Stimulated activated CD8-positive, alpha-beta memory T cell treated with anti-CD3 and anti-CD28 coated beads, Interleukin-15, amount 100 ng/mL, for 4 hours (primary cell): ENCODE measurements around the gene SLC25A29.

ENCODE experiments used
- DNase-seq, 2 donors: peaks; one replicate each; pipeline ENCODE4 v3.0.0-alpha.2; 2020; ENCODE audit warnings: low read depth in 2 of 2

SLC25A29 gene

GRCh38 chr14:100281286-100282082 is 24.8 kb downstream of the SLC25A29 start:
- DNase-seq, result no peak

- DNase-seq, result no peak
Measured at GRCh38 chr14:100279563-100279962, 26.7 kb downstream of the SLC25A29 start.

- no peak for DNase-seq
Measured at GRCh38 chr14:100279133-100279532, 27.1 kb downstream of the SLC25A29 start.

GRCh38 chr14:100278702-100279101 is 27.5 kb downstream of the SLC25A29 start:
- DNase-seq, result no peak

GRCh38 chr14:100275214-100275613 is 31.0 kb downstream of the SLC25A29 start:
- no peak for DNase-seq

- no peak for DNase-seq
Measured at GRCh38 chr14:100274250-100274649, 32.0 kb downstream of the SLC25A29 start.

GRCh38 chr14:100271247-100271939 is 34.9 kb downstream of the SLC25A29 start:
- no peak for DNase-seq

- DNase-seq, result no peak
Measured at GRCh38 chr14:100268591-100269207, 37.5 kb downstream of the SLC25A29 start.

- DNase-seq, result no peak
Measured at GRCh38 chr14:100267990-100268389, 38.3 kb downstream of the SLC25A29 start.

GRCh38 chr14:100263141-100263540 is 43.1 kb downstream of the SLC25A29 start:
- DNase-seq, result no peak

- no peak for DNase-seq
Measured at GRCh38 chr14:100262545-100262944, 43.7 kb downstream of the SLC25A29 start.

GRCh38 chr14:100261621-100262020 is 44.6 kb downstream of the SLC25A29 start:
- no peak for DNase-seq

- DNase-seq, result no peak
Measured at GRCh38 chr14:100256339-100256895, 49.8 kb downstream of the SLC25A29 start.

GRCh38 chr14:100252684-100253083 is 53.6 kb downstream of the SLC25A29 start:
- no peak for DNase-seq

GRCh38 chr14:100250732-100251465 is 55.3 kb downstream of the SLC25A29 start:
- DNase-seq, result no peak

- no peak for DNase-seq
Measured at GRCh38 chr14:100246809-100247428, 59.3 kb downstream of the SLC25A29 start.

GRCh38 chr14:100243020-100243419 is 63.2 kb downstream of the SLC25A29 start:
- DNase-seq, result no peak

GRCh38 chr14:100241279-100241678 is 65.0 kb downstream of the SLC25A29 start:
- DNase-seq, result no peak
